ENCODE measurements around the gene LIPE.

Gene LIPE

GRCh38 chr19:42412661-42413076 is 14.5 kb downstream of the LIPE start:
- no peak for TF ChIP-seq EZH2phosphoT487 (IDR thresholded peaks at IDR 0.05; ENCODE audit: borderline replicate concordance)
- no peak for TF ChIP-seq CTCF (conservative IDR thresholded peaks at IDR 0.05; ENCODE audit: low read length)
- Histone ChIP-seq H3K4me1 (ENCODE audit: insufficient read depth, low read length, poor library complexity, severe bottlenecking) (no peaks in the 10 kb centered on the region), H3K9me3 (ENCODE audit: insufficient read depth, low read depth, low read length) (no peaks in the 10 kb centered on the region), H3K27me3 (ENCODE audit: insufficient read depth, low read length, poor library complexity, severe bottlenecking) (no peaks in the 10 kb centered on the region), H3K4me3 (ENCODE audit: low read length, poor library complexity, severe bottlenecking) (no peak overlapping the region), H3F3A (ENCODE audit: low read depth) (no peaks in the 10 kb centered on the region), H3K79me2 (ENCODE audit: insufficient read depth, low read length) (no peaks in the 10 kb centered on the region), H4K20me1 (ENCODE audit: insufficient read depth, low read length, poor library complexity, severe bottlenecking) (no peaks in the 10 kb centered on the region), H3K36me3 (ENCODE audit: insufficient read depth, low read length) (no peaks in the 10 kb centered on the region; the same call in 1 of the 2 replicates), H3K4me2 (ENCODE audit: low read depth, low read length, poor library complexity, severe bottlenecking) (no peak overlapping the region), H2AFZ (ENCODE audit: low read length) (no peak overlapping the region), H3K9ac (ENCODE audit: low read depth, low read length, poor library complexity, severe bottlenecking) (no peak overlapping the region), H3K9me2 (replicated peaks; ENCODE audit: low read depth, low read length) (no peaks in the 10 kb centered on the region)

GRCh38 chr19:42412227-42412626 is 15.0 kb downstream of the LIPE start:
- no peaks in the 10 kb centered on the region for H3F3A ChIP-seq (ENCODE audit: low read depth)
- no peak overlapping the region for H3K9ac ChIP-seq (ENCODE audit: low read depth, low read length, poor library complexity, severe bottlenecking)
- H3K9me2 ChIP-seq (replicated peaks; ENCODE audit: low read depth, low read length) = no peaks in the 10 kb centered on the region
- no peak overlapping the region for H3K4me2 ChIP-seq (ENCODE audit: low read depth, low read length, poor library complexity, severe bottlenecking)
- no peaks in the 10 kb centered on the region for H3K9me3 ChIP-seq (ENCODE audit: insufficient read depth, low read depth, low read length)
- H3K4me3 ChIP-seq (ENCODE audit: low read length, poor library complexity, severe bottlenecking) = no peak overlapping the region
- H3K79me2 ChIP-seq (ENCODE audit: insufficient read depth, low read length) = no peaks in the 10 kb centered on the region
- no peaks in the 10 kb centered on the region for H3K27me3 ChIP-seq (ENCODE audit: insufficient read depth, low read length, poor library complexity, severe bottlenecking)
- TF ChIP-seq EZH2phosphoT487 (IDR thresholded peaks at IDR 0.05; ENCODE audit: borderline replicate concordance) (no peak), CTCF (conservative IDR thresholded peaks at IDR 0.05; ENCODE audit: low read length) (no peak)
- no peaks in the 10 kb centered on the region for H4K20me1 ChIP-seq (ENCODE audit: insufficient read depth, low read length, poor library complexity, severe bottlenecking)
- H2AFZ ChIP-seq (ENCODE audit: low read length) = no peak overlapping the region
- H3K36me3 ChIP-seq (ENCODE audit: insufficient read depth, low read length) = no peaks in the 10 kb centered on the region; the same call in 1 of the 2 replicates
- no peaks in the 10 kb centered on the region for H3K4me1 ChIP-seq (ENCODE audit: insufficient read depth, low read length, poor library complexity, severe bottlenecking)

GRCh38 chr19:42411581-42412178 is 15.5 kb downstream of the LIPE start:
- Histone ChIP-seq H2AFZ (ENCODE audit: low read length) (no peak overlapping the region), H3F3A (ENCODE audit: low read depth) (no peaks in the 10 kb centered on the region), H3K4me3 (ENCODE audit: low read length, poor library complexity, severe bottlenecking) (no peak overlapping the region), H3K9ac (ENCODE audit: low read depth, low read length, poor library complexity, severe bottlenecking) (no peak overlapping the region), H3K79me2 (ENCODE audit: insufficient read depth, low read length) (no peaks in the 10 kb centered on the region), H3K4me2 (ENCODE audit: low read depth, low read length, poor library complexity, severe bottlenecking) (no peak overlapping the region), H3K36me3 (ENCODE audit: insufficient read depth, low read length) (no peaks in the 10 kb centered on the region; the same call in 1 of the 2 replicates), H3K27me3 (ENCODE audit: insufficient read depth, low read length, poor library complexity, severe bottlenecking) (no peaks in the 10 kb centered on the region), H3K4me1 (ENCODE audit: insufficient read depth, low read length, poor library complexity, severe bottlenecking) (no peaks in the 10 kb centered on the region), H4K20me1 (ENCODE audit: insufficient read depth, low read length, poor library complexity, severe bottlenecking) (no peaks in the 10 kb centered on the region), H3K9me2 (replicated peaks; ENCODE audit: low read depth, low read length) (no peaks in the 10 kb centered on the region), H3K9me3 (ENCODE audit: insufficient read depth, low read depth, low read length) (no peaks in the 10 kb centered on the region)
- no peak for TF ChIP-seq CTCF (conservative IDR thresholded peaks at IDR 0.05; ENCODE audit: low read length)
- no peak for TF ChIP-seq EZH2phosphoT487 (IDR thresholded peaks at IDR 0.05; ENCODE audit: borderline replicate concordance)
